MCF 10A (cell line): Measurements from ENCODE around the gene ATRN. TPM values are rescaled to one million over a fixed set of nuclear protein-coding genes. Genes with fewer than 3 reads are reported as not detected.

Experiments
- BruUV-seq: library from RNA; stranded (reverse); fragments of 400-500 nt; replicated peaks from 2 replicates; lab custom pipeline; 2021; lab: Mats Ljungman, UMichigan
- CTCF ChIA-PET: fragments of 300-600 bp; sonication (Branson Sonifier 250); formaldehyde crosslinking; extraction: SDS; loops from one replicate; lab custom pipeline; 2021; ENCODE audit warnings: antibody characterized with exemption, inconsistent platforms; lab: Yijun Ruan, JAX
- POLR2A ChIA-PET: fragments of 300-600, 350-650 bp; sonication (Branson Sonifier 250); formaldehyde crosslinking; extraction: SDS; loops from one replicate; lab custom pipeline; 2020; ENCODE audit warnings: antibody characterized with exemption, inconsistent platforms; lab: Yijun Ruan, JAX
- DNase-seq: peaks from one replicate; pipeline ENCODE4 v3.0.0-alpha.2; 2018; ENCODE audit not compliant: unreplicated experiment
- H3K27ac Mint-ChIP-seq: one replicate; pipeline ENCODE4 v1.8.0; 2022; ENCODE audit warnings: mild to moderate bottlenecking, low read depth, mixed read lengths; ENCODE audit not compliant: unreplicated experiment
- H3K27me3 Mint-ChIP-seq: one replicate; pipeline ENCODE4 v1.8.0; 2022; ENCODE audit warnings: mixed read lengths; ENCODE audit not compliant: insufficient read depth, unreplicated experiment
- H3K36me3 Mint-ChIP-seq: one replicate; pipeline ENCODE4 v1.8.0; 2022; ENCODE audit warnings: mild to moderate bottlenecking, moderate library complexity, mixed read lengths; ENCODE audit not compliant: insufficient read depth, unreplicated experiment
- H3K4me1 Mint-ChIP-seq: one replicate; pipeline ENCODE4 v1.8.0; 2022; ENCODE audit warnings: mixed read lengths; ENCODE audit not compliant: insufficient read depth, unreplicated experiment
- H3K4me3 Mint-ChIP-seq: one replicate; pipeline ENCODE4 v1.8.0; 2022; ENCODE audit warnings: mild to moderate bottlenecking, moderate library complexity, mixed read lengths; ENCODE audit not compliant: unreplicated experiment
- H3K9me3 Mint-ChIP-seq: one replicate; pipeline ENCODE4 v1.8.0; 2022; ENCODE audit warnings: mixed read lengths; ENCODE audit not compliant: unreplicated experiment
- intact Hi-C: fragments of 100-400 bp; cut with micrococcal nuclease; formaldehyde crosslinking; loops from 2 replicates; pipeline ENCODE4 v1.14.1; 2022
- total RNA-seq: library from RNA; stranded (reverse); gene quantifications from 2 replicates; pipeline ENCODE4 v1.2.3, GENCODE V29; 2022
- TF ChIP-seq, protein P1 (sequence below): fragments of 200-600 bp; IDR thresholded peaks from one replicate; pipeline ENCODE4 v1.8.0; 2022; ENCODE audit warnings: antibody characterized with exemption, mild to moderate bottlenecking; ENCODE audit not compliant: unreplicated experiment

ATRN gene
- total RNA-seq, 1 experiment from 2014 or later = 29.7 TPM

- BruUV-seq = no TSS peak
- peaks cover 14% of the 10 kb centered on the region for H3K4me1 Mint-ChIP-seq
- no peaks in the 10 kb centered on the region for H3K36me3 Mint-ChIP-seq
- CTCF ChIA-PET = interaction anchor here (0.6 to 1.3 kb wide), 3 partner anchors 24 to 223 kb away, joined by 3 read pairs; no protein-coding TSS in a partner anchor
- POLR2A ChIA-PET = interaction anchor here (0.6 to 1.1 kb wide), 3 partner anchors 11 to 119 kb away, joined by 3 to 5 read pairs (median 3); partner anchors contain the start of gene ATRN
- no peak overlapping the region for H3K27ac Mint-ChIP-seq
- no peaks in the 10 kb centered on the region for H3K9me3 Mint-ChIP-seq
- intact Hi-C loops = no loop called here
- TF ChIP-seq, protein P1, sequence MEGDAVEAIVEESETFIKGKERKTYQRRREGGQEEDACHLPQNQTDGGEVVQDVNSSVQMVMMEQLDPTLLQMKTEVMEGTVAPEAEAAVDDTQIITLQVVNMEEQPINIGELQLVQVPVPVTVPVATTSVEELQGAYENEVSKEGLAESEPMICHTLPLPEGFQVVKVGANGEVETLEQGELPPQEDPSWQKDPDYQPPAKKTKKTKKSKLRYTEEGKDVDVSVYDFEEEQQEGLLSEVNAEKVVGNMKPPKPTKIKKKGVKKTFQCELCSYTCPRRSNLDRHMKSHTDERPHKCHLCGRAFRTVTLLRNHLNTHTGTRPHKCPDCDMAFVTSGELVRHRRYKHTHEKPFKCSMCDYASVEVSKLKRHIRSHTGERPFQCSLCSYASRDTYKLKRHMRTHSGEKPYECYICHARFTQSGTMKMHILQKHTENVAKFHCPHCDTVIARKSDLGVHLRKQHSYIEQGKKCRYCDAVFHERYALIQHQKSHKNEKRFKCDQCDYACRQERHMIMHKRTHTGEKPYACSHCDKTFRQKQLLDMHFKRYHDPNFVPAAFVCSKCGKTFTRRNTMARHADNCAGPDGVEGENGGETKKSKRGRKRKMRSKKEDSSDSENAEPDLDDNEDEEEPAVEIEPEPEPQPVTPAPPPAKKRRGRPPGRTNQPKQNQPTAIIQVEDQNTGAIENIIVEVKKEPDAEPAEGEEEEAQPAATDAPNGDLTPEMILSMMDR = no peak
- DNase-seq = no peak
- H3K4me3 Mint-ChIP-seq = no peak overlapping the region
- H3K27me3 Mint-ChIP-seq = no peaks in the 10 kb centered on the region
Measured at GRCh38 chr20:3539311-3540107, 68.7 kb downstream of the ATRN start.

DNA sequence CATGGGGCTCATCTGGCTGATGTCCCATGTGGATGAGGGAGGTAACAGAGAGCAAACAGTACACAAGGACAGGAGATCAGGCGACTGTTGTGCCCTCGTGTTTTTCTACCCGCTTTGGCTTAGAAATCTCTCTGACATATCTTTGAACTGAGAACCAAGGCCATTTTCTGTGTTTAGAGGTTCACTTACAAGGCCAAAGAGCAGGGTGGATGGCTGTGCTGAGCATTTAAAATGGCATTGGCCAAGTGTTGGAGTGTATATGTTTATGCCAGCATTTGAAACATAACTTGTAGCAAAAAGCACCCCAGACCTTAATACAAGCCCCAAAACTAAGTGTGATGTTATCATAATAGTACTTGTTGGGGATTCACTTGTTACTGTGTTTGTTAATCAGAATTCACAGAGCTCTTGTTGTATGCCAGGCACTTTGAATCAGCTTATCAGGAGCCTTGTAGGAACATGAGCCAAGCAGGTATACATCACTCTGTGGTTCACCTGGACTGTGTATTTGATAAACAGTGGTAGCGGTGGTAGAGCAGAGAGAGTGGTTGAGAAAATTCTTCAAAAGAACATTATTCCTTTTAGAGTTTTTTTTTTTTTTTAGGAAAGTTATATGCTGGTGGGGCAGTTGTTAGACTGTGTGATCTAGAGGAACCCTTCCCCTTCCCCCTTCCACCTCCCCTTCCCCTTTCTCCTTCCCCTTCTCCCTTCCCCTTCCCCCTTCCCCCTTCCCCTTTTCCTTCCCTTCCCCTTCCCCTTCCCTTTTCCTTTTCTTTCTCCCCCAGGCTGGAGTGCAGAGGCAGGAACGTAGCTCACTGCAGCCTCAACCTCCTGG is 71.3 kb downstream of the ATRN start:
- Mint-ChIP-seq H3K9me3 (no peaks in the 10 kb centered on the region), H3K36me3 (no peaks in the 10 kb centered on the region), H3K27me3 (no peaks in the 10 kb centered on the region), H3K27ac (no peak overlapping the region), H3K4me3 (no peak overlapping the region), H3K4me1 (peaks cover 16% of the 10 kb centered on the region)
- intact Hi-C loops = no loop called here
- DNase-seq = no peak
- POLR2A ChIA-PET = interaction anchor here (0.6 to 1.0 kb wide), 2 partner anchors 70 to 338 kb away, joined by 3 read pairs; no protein-coding TSS in a partner anchor
- TF ChIP-seq, protein P1 = no peak
- BruUV-seq = no TSS peak
- CTCF ChIA-PET = no interaction called here

DNA sequence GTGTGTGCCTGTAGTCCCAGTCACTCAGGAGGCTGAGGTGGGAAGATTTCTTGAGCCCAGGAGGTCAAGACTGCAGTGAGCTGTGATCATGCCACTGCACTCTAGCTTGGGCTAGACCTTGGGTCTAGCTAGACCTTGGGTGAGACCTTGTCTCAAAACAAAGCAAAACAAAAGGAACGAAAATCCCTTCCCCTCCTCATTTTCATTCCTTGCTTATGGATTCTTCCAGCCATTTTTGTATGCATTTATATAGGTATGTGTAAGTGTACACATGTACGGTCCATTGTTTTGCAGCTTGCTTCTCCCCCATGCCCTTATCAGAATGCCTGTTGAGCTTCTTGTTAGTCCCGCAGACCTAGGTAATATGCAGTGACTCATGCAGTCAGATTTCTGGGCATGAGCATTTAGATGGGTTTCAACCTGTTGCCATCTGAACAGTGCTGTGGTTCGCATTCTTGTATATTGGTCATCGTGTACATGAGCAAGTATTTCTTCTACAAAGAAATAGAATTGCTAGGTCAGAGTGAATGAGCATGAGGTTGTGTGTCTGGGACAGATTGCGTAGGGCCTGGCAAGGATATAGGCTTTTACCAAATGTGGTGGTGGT is 73.2 kb downstream of the ATRN start:
- no TSS peak for BruUV-seq
- Mint-ChIP-seq H3K27me3 (no peaks in the 10 kb centered on the region), H3K9me3 (no peaks in the 10 kb centered on the region), H3K4me1 (peaks cover 16% of the 10 kb centered on the region), H3K4me3 (no peak overlapping the region), H3K27ac (peak overlapping the region; percentile 65), H3K36me3 (peaks cover 7% of the 10 kb centered on the region)
- ChIA-PET POLR2A (interaction anchor here (0.6 to 2.3 kb wide), 23 partner anchors 10 to 334 kb away, joined by 3 to 20 read pairs (median 6); partner anchors contain the start of genes ATRN and DNAAF9), CTCF (interaction anchor here (0.5 to 2.5 kb wide), 7 partner anchors 19 to 595 kb away, joined by 3 to 16 read pairs (median 3); no protein-coding TSS in a partner anchor)
- intact Hi-C loops = no loop called here
- DNase-seq = peak; percentile 89
- TF ChIP-seq, protein P1 = no peak
